CD8-positive, alpha-beta memory T cell (primary cell): ENCODE results near the gene FASN. TPM values are rescaled to one million over a fixed set of nuclear protein-coding genes. Genes with fewer than 3 reads are reported as not detected.

Experiments used
- CTCF ChIA-PET: fragments of 350-600 bp; sonication (Branson Sonifier 250); formaldehyde crosslinking; loops from one replicate; lab custom pipeline; 2021; ENCODE audit warnings: antibody characterized with exemption; lab: Charles Lee
- POLR2A ChIA-PET: fragments of 350-600 bp; sonication (Branson Sonifier 250); formaldehyde crosslinking; loops from one replicate; lab custom pipeline; 2021; ENCODE audit warnings: antibody characterized with exemption; lab: Charles Lee
- DNase-seq, 5 donors: peaks; one replicate each; pipeline versions ENCODE4 v3.0.0 to v3.0.0-alpha.2; 2020 to 2022; ENCODE audit warnings: mixed read lengths in 1 of 5
- H3K27ac ChIP-seq: one replicate; pipeline ENCODE4 v1.7.0; 2013; ENCODE audit warnings: low read depth, mild to moderate bottlenecking, low read length, moderate library complexity
- H3K27me3 ChIP-seq: 2 replicates; pipeline ENCODE4 v1.7.0; 2013; ENCODE audit warnings: low read length, mild to moderate bottlenecking; ENCODE audit not compliant: insufficient read depth, poor library complexity, severe bottlenecking
- H3K36me3 ChIP-seq: 2 replicates; pipeline ENCODE4 v1.7.0; 2013; ENCODE audit warnings: mild to moderate bottlenecking, low read length, moderate library complexity; ENCODE audit not compliant: insufficient read depth
- H3K4me1 ChIP-seq: 2 replicates; pipeline ENCODE4 v1.7.0; 2013; ENCODE audit warnings: mild to moderate bottlenecking, low read length, moderate library complexity; ENCODE audit not compliant: insufficient read depth
- H3K4me3 ChIP-seq: 2 replicates; pipeline ENCODE4 v1.7.0; 2013; ENCODE audit warnings: mild to moderate bottlenecking, low read length
- H3K9me3 ChIP-seq: 2 replicates; pipeline ENCODE4 v1.7.0; 2013; ENCODE audit warnings: mild to moderate bottlenecking, low read length
- H3K27ac Mint-ChIP-seq, 8 donors: one replicate each; pipeline ENCODE4 v1.8.0; 2020 to 2021; ENCODE audit warnings: mixed read lengths in 8 of 8, mild to moderate bottlenecking in 6 of 8, inconsistent platforms in 3 of 8, moderate library complexity in 3 of 8
- H3K27me3 Mint-ChIP-seq, 2 donors: one replicate each; pipeline ENCODE4 v1.8.0; 2020 to 2021; ENCODE audit warnings: mixed read lengths in 2 of 2, mild to moderate bottlenecking in 1 of 2, moderate library complexity in 1 of 2
- H3K36me3 Mint-ChIP-seq, 3 donors: one replicate each; pipeline ENCODE4 v1.8.0; 2020 to 2021; ENCODE audit warnings: mixed read lengths in 3 of 3, inconsistent platforms in 1 of 3, mild to moderate bottlenecking in 1 of 3
- H3K4me1 Mint-ChIP-seq, 3 donors: one replicate each; pipeline ENCODE4 v1.8.0; 2020 to 2021; ENCODE audit warnings: mixed read lengths in 3 of 3, inconsistent platforms in 1 of 3, mild to moderate bottlenecking in 1 of 3
- H3K4me3 Mint-ChIP-seq, 7 donors: one replicate each; pipeline ENCODE4 v1.8.0; 2020 to 2021; ENCODE audit warnings: mixed read lengths in 7 of 7, mild to moderate bottlenecking in 6 of 7, moderate library complexity in 4 of 7, inconsistent platforms in 2 of 7
- H3K9me3 Mint-ChIP-seq, 5 donors: one replicate each; pipeline ENCODE4 v1.8.0; 2020 to 2022; ENCODE audit warnings: mixed read lengths in 5 of 5, mild to moderate bottlenecking in 3 of 5, moderate library complexity in 2 of 5, inconsistent platforms in 1 of 5
- polyA plus RNA-seq: library from polyadenylated mRNA; unstranded; fragments of 300-500 nt; fragmentation: Illumina TruSeq; gene quantifications from one replicate; pipeline ENCODE4 v1.2.3, GENCODE V29; 2021
- total RNA-seq, 2 experiments: library from RNA; stranded (reverse); gene quantifications; one replicate each; pipeline ENCODE4 v1.2.3, GENCODE V29; 2021

The FASN gene
- total and polyA plus RNA-seq, 3 experiments from 2014 or later = 2.7 to 259 (median 251) TPM

- CTCF ChIA-PET = interaction anchor here (1.1 to 3.6 kb wide), 2 partner anchors 13 to 155 kb away, joined by 3 to 23 read pairs; partner anchors contain the start of gene DCXR
- Histone ChIP-seq H3K4me1 (peaks cover 25% of the 10 kb centered on the region), H3K4me3 (peak overlapping the region; percentile 26), H3K27me3 (no peaks in the 10 kb centered on the region), H3K27ac (peak overlapping the region; percentile 31), H3K9me3 (no peaks in the 10 kb centered on the region), H3K36me3 (no peaks in the 10 kb centered on the region)
- peak overlapping the region in 6 of 8 donors; percentile 21 to 87 (median 81) for H3K27ac Mint-ChIP-seq
- H3K27me3 Mint-ChIP-seq = no peaks in the 10 kb centered on the region
- peaks cover 0 to 36% (median 2%) of the 10 kb centered on the region in 3 donors for H3K36me3 Mint-ChIP-seq
- H3K9me3 Mint-ChIP-seq = no peaks in the 10 kb centered on the region
- peaks cover 0 to 26% (median 17%) of the 10 kb centered on the region in 3 donors for H3K4me1 Mint-ChIP-seq
- peak overlapping the region; percentile 76 to 90 (median 80) for H3K4me3 Mint-ChIP-seq
- POLR2A ChIA-PET = interaction anchor here (0.6 to 2.2 kb wide), 2 partner anchors 13 to 108 kb away, joined by 4 to 7 read pairs; partner anchors contain the start of gene DCXR
- no peak for DNase-seq
Measured at GRCh38 chr17:82050761-82051641, 47.0 kb downstream of the FASN start.

GRCh38 chr17:82050152-82050760 is 47.8 kb downstream of the FASN start:
- ChIA-PET CTCF (interaction anchor here (0.8 to 3.6 kb wide), 3 partner anchors 12 to 156 kb away, joined by 3 to 23 read pairs (median 3); partner anchors contain the start of gene DCXR), POLR2A (interaction anchor here (2.2 kb wide), 1 partner anchor 13 kb away, joined by 7 read pairs; the partner anchor contains the start of gene DCXR)
- Mint-ChIP-seq H3K36me3 (peaks cover 0 to 30% (median 2%) of the 10 kb centered on the region in 3 donors), H3K27me3 (no peaks in the 10 kb centered on the region), H3K4me1 (peaks cover 0 to 26% (median 17%) of the 10 kb centered on the region in 3 donors), H3K4me3 (peak overlapping the region in 6 of 7 donors; percentile 76 to 90 (median 82)), H3K9me3 (no peaks in the 10 kb centered on the region), H3K27ac (peak overlapping the region in 3 of 8 donors; percentile 21 to 87 (median 85))
- Histone ChIP-seq H3K36me3 (no peaks in the 10 kb centered on the region), H3K27me3 (no peaks in the 10 kb centered on the region), H3K27ac (no peak overlapping the region), H3K9me3 (no peaks in the 10 kb centered on the region), H3K4me3 (peak overlapping the region; percentile 26), H3K4me1 (peaks cover 25% of the 10 kb centered on the region)
- DNase-seq = no peak

- Histone ChIP-seq H3K27me3 (no peaks in the 10 kb centered on the region), H3K27ac (no peak overlapping the region), H3K9me3 (no peaks in the 10 kb centered on the region), H3K4me1 (peaks cover 25% of the 10 kb centered on the region), H3K4me3 (no peak overlapping the region), H3K36me3 (no peaks in the 10 kb centered on the region)
- no peak overlapping the region for H3K27ac Mint-ChIP-seq
- CTCF ChIA-PET = interaction anchor here (0.8 to 3.6 kb wide), 2 partner anchors 11 to 105 kb away, joined by 3 to 23 read pairs; partner anchors contain the start of gene DCXR
- no peaks in the 10 kb centered on the region for H3K9me3 Mint-ChIP-seq
- peaks cover 0 to 23% (median 2%) of the 10 kb centered on the region in 3 donors for H3K36me3 Mint-ChIP-seq
- peaks cover 0 to 26% (median 17%) of the 10 kb centered on the region in 3 donors for H3K4me1 Mint-ChIP-seq
- DNase-seq = no peak
- H3K27me3 Mint-ChIP-seq = no peaks in the 10 kb centered on the region
- peak overlapping the region in 2 of 7 donors; percentile 23 to 34 for H3K4me3 Mint-ChIP-seq
- POLR2A ChIA-PET = no interaction called here
Measured at GRCh38 chr17:82049521-82049971, 48.5 kb downstream of the FASN start.

- Histone ChIP-seq H3K4me3 (no peak overlapping the region), H3K27me3 (no peaks in the 10 kb centered on the region), H3K27ac (no peak overlapping the region), H3K9me3 (no peaks in the 10 kb centered on the region), H3K4me1 (peaks cover 25% of the 10 kb centered on the region), H3K36me3 (no peaks in the 10 kb centered on the region)
- Mint-ChIP-seq H3K27ac (no peak overlapping the region), H3K9me3 (no peaks in the 10 kb centered on the region), H3K4me1 (peaks cover 0 to 26% (median 17%) of the 10 kb centered on the region in 3 donors), H3K27me3 (no peaks in the 10 kb centered on the region), H3K36me3 (peaks cover 0 to 20% (median 2%) of the 10 kb centered on the region in 3 donors), H3K4me3 (peak overlapping the region in 4 of 7 donors; percentile 23 to 44 (median 33))
- ChIA-PET POLR2A (no interaction called here), CTCF (interaction anchor here (3.6 kb wide), 1 partner anchor 11 kb away, joined by 23 read pairs; the partner anchor contains the start of gene DCXR)
- no peak for DNase-seq
Measured at GRCh38 chr17:82049106-82049505, 48.9 kb downstream of the FASN start.

GRCh38 chr17:82048571-82048971 is 49.5 kb downstream of the FASN start:
- CTCF ChIA-PET = interaction anchor here (3.6 kb wide), 1 partner anchor 10 kb away, joined by 23 read pairs; the partner anchor contains the start of gene DCXR

GRCh38 chr17:82047914-82048570 is 50.0 kb downstream of the FASN start:
- H3K27ac Mint-ChIP-seq = no peak overlapping the region
- peaks cover 0 to 19% (median 13%) of the 10 kb centered on the region in 3 donors for H3K4me1 Mint-ChIP-seq
- H3K36me3 Mint-ChIP-seq = peaks cover 0 to 18% (median 2%) of the 10 kb centered on the region in 3 donors
- no peaks in the 10 kb centered on the region for H3K36me3 ChIP-seq
- peak overlapping the region in 3 of 7 donors; percentile 25 to 74 (median 45) for H3K4me3 Mint-ChIP-seq
- CTCF ChIA-PET = interaction anchor here (1.4 kb wide), 1 partner anchor 10 kb away, joined by 3 read pairs; the partner anchor contains the start of gene DCXR
- H3K27ac ChIP-seq = no peak overlapping the region
- no peak for DNase-seq
- H3K27me3 Mint-ChIP-seq = no peaks in the 10 kb centered on the region
- H3K9me3 ChIP-seq = no peaks in the 10 kb centered on the region
- POLR2A ChIA-PET = no interaction called here
- H3K27me3 ChIP-seq = no peaks in the 10 kb centered on the region
- H3K4me1 ChIP-seq = peaks cover 19% of the 10 kb centered on the region
- H3K9me3 Mint-ChIP-seq = no peaks in the 10 kb centered on the region
- H3K4me3 ChIP-seq = no peak overlapping the region

More at GRCh38 chr17:82048571-82048971, 49.5 kb downstream of the FASN start:
- Mint-ChIP-seq H3K4me3 (no peak overlapping the region), H3K27ac (peak overlapping the region in 1 of 8 donors; percentile 47), H3K9me3 (no peaks in the 10 kb centered on the region), H3K4me1 (peaks cover 0 to 24% (median 17%) of the 10 kb centered on the region in 3 donors), H3K36me3 (peaks cover 0 to 18% (median 2%) of the 10 kb centered on the region in 3 donors), H3K27me3 (no peaks in the 10 kb centered on the region)
- Histone ChIP-seq H3K9me3 (no peaks in the 10 kb centered on the region), H3K27me3 (no peaks in the 10 kb centered on the region), H3K27ac (no peak overlapping the region), H3K36me3 (no peaks in the 10 kb centered on the region), H3K4me1 (peaks cover 25% of the 10 kb centered on the region), H3K4me3 (no peak overlapping the region)
- POLR2A ChIA-PET = no interaction called here
- DNase-seq = no peak

- Histone ChIP-seq H3K27ac (no peak overlapping the region), H3K4me3 (no peak overlapping the region), H3K36me3 (no peaks in the 10 kb centered on the region), H3K27me3 (no peaks in the 10 kb centered on the region), H3K4me1 (peaks cover 13% of the 10 kb centered on the region), H3K9me3 (no peaks in the 10 kb centered on the region)
- no peaks in the 10 kb centered on the region for H3K27me3 Mint-ChIP-seq
- peak overlapping the region in 1 of 8 donors; percentile 43 for H3K27ac Mint-ChIP-seq
- H3K4me3 Mint-ChIP-seq = peak overlapping the region in 3 of 7 donors; percentile 45 to 74 (median 73)
- H3K4me1 Mint-ChIP-seq = peaks cover 0 to 13% (median 10%) of the 10 kb centered on the region in 3 donors
- ChIA-PET CTCF (interaction anchor here (1.4 kb wide), 1 partner anchor 10 kb away, joined by 3 read pairs; the partner anchor contains the start of gene DCXR), POLR2A (no interaction called here)
- no peaks in the 10 kb centered on the region for H3K9me3 Mint-ChIP-seq
- peaks cover 0 to 17% (median 2%) of the 10 kb centered on the region in 3 donors for H3K36me3 Mint-ChIP-seq
- no peak for DNase-seq
Measured at GRCh38 chr17:82047379-82047778, 50.7 kb downstream of the FASN start.
